GM11168 (cell line): ENCODE measurements around the gene SLC2A13.

ENCODE experiments used
- in situ Hi-C: fragments of 300-500 bp; cut with MboI; formaldehyde crosslinking; loops from one replicate; pipeline ENCODE4 v1.12.0; 2022; ENCODE audit warnings: low sequenced_read_pairs; ENCODE audit not compliant: unreplicated experiment

SLC2A13 gene

DNA sequence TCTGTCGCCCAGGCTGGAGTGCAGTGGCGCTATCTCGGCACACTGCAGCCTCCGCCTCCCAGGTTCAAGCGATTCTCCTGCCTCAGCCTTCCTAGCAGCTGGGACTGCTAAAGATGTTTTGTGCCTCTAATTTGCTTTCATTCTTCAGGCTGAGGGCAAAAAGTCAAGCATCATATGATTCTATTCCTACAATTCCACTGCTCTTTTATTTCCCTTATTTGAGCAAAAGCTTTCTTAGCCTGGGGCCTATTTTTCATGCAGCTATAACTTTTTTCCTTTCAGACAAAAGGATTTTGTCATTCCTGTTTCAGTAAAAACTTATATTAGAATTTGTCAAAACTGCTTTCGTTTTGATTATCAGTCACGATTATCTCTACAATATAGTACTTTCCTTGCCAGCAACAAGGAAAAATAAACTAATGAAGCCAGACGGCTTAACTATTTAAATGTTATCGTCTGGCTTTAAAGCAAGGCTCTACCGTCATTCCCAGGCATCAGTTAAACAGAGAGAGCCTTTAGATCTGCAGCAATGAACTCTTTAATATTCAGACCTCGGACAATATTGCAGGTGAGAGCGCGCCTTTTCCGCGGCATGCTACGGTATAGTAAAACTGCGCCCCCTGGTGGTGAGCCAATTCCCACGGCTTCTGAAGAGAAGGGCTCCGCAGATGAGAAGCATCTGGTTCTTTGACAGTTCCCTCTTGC is 1.4 kb upstream of the SLC2A13 start:
- in situ Hi-C loops: loop anchor here (25.0 kb wide), 1 partner anchor 345 kb away; no protein-coding TSS in a partner anchor

DNA sequence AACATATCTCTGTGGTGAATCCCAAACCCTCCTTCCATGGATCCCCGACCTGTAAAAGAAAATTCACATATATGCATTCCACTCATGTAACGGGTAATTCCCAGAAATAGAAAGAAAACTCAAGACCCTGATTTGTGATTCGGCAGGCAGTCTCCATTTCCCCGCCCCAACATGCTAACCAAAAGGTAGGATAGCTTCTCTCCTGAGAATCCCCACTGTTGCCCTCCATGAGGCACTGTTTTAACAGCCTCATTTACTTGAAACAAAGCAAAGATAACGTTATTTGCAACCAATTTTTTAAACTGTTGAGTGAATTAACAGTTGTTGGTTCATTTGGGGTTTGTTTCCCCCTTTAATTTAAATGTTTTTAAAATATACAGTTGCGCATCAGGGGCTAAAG is 774 bp upstream of the SLC2A13 start:
- in situ Hi-C loops: loop anchor here (25.0 kb wide), 1 partner anchor 344 kb away; no protein-coding TSS in a partner anchor

DNA sequence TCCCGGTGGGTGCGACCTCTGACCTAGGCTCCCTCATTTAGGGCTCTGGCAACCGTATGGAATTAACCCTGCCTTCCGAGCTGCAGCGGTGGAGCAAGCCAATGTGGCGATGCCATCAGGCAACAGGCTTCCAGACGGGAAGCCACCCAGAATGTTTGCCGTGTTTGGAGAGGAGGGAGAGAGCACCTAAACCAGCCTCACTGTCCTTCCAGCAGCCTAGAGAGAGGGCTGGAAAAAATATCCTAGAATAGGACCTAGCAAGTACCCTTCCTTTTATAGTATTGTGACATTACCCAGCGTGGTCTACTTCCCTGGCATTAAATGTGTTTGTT is 287 bp upstream of the SLC2A13 start:
- in situ Hi-C loops: loop anchor here (25.0 kb wide), 1 partner anchor 344 kb away; no protein-coding TSS in a partner anchor

DNA sequence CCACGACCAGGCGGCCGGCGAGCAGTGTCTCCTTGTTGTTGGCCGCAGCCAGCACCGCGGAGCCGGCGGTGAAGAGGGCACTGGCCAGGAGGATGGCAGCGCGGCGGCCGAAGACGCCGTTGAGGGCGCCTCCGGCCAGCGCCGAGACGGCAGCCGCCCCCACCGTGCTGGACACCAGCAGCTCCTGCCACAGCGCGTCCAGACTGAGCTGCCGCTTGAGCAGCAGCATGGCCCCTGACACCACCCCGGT is 691 bp downstream of the SLC2A13 start:
- in situ Hi-C loops: loop anchor here (25.0 kb wide), 1 partner anchor 343 kb away; no protein-coding TSS in a partner anchor

DNA sequence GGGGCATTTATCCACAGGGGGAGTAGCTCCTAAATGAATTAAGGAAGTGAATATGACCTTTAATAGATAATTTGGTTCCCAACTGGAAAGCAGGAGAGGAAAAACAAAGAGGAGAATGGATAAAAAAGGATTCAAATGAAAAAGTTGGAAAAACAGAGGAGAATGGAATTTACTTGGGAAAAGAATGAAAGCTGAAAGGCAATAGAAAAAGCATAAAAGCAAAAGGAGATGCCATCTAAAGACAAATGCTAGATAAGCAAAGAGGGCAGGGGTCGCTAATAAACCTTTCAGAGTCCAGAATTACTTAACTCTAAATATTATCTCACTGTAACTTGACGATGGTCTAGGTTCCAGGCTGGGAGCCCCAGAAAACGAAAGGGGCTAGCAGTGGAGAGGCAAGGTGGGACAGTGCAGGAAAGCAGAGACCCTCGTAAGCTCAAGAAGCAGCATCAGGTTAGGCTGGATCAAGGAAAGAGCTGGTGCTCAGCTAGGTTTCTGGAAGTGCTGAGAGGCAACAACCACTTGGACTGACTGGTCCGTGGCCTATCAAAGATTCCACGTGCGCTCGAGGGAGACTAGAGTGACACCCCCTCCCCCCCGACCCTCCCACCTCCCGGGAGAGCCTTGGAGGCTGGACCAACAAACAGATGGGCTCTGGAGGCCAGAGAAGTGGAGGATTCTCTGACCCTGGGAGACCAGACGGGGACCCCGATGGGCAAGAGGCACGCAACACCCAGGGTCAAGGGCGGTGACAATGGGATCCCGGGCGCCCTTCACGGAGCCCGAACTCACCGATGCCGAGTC is 1.2 kb downstream of the SLC2A13 start:
- in situ Hi-C loops: loop anchor here (25.0 kb wide), 1 partner anchor 342 kb away; no protein-coding TSS in a partner anchor

DNA sequence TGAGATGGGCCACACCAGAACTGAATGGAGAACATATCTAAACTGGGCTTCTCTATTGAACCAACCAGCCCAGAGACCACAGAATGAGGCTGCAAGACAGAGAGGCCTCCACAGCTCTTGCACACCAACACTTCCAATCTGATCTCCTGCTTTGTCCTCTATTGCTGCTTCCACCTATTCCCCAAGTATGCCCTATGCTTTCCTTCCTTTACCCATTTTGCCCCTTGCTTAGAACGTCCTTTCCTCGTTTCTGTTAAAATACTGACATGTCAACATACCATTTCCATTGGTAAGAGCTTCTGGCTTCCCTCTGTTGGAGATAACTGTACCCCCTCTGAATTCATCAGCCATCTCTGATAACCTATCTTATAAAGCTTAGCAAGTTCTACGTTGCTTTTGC is 2.8 kb downstream of the SLC2A13 start:
- in situ Hi-C loops: loop anchor here (25.0 kb wide), 1 partner anchor 341 kb away; no protein-coding TSS in a partner anchor

DNA sequence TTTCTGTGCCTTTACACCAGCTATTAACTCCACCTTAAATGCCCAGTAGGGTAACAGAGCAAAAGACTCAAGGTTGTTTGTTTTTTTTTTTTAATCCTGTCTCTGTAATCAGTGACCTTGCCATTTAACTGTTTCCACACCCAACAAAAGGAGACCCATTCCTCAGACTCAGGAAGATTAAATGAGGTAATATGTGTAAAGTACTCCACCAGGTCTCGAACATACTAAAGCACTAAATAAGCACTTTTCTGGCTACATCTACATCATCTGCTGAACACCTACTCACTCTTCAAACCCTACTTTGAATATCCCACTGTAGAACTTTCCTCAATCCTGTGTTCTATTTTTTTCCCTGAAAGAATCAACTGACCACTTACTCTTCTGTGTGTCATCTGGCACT is 4.1 kb downstream of the SLC2A13 start:
- in situ Hi-C loops: loop anchor here (25.0 kb wide), 1 partner anchor 339 kb away; no protein-coding TSS in a partner anchor

DNA sequence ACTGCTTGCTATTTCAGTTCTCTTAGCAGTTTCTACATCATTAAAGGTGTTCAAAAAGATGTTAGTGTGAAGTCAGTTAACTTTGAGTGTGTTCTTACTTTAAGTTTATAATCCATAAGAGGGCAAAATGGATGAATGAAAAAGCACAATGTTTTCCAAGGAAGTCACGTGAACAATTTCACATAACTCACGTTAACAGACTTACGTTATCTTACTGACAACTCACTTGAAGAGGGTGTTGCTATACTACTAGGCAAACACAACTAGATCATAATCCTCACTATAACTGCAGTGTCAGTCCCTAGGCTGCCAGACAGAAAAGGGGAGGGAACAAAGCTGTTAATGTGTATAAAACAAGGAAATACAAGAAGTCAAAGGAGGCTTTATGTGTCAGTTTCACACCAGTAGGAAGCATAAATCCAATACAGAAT is 6.4 kb downstream of the SLC2A13 start:
- in situ Hi-C loops: no loop called here

DNA sequence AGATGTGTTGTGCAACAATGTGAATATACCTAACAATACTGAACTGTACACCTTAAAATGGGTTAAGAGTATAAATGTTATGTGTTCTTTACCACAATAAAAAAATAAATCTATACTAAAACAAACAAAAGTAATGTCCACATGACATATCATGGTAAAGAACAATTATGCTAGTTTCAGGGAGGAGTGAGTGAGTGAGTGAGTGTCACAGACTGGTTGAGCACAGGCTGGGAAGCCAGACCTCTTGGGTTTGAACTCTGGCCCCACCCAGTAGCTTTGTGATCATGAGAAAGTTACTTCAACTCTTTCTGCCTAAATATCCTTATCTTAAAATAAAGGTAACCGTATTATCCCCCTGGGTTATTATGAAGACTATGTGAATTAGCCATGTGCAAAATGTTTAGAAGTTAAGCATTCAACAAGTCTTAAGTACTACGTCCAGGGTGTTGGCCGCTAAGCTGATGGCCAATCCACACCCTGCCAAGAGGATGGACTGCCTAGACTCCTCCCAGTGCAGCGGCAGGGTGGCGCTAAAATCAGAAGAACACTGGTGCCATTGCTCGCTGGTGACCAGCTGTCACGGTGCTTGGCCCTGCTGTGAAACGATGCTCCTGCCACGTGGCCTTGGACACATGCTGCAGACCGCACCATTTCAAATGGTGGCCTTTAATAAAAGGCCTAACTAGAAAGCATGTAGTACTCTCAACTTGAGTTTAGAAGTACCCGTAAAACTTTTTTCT is 7.3 kb downstream of the SLC2A13 start:
- in situ Hi-C loops: no loop called here

DNA sequence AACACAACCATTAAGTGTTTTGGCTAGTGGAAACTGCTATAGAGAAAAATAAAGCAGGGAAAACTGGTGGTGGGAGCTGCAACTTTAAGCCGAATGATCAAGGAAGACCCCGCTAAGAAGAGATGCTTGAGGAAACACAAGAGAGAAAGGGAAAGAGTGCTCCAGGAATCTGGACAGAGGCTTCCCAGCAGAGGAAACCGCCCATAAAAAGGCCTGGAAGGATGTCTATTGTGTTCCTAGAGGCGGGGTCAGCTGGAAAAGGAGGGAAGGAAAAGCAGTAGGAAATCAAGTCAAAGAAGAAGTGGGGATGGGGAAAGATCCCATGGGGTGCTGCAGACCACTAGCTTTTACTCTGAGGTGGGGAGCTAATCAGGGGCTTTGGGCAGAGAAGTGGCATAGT is 12.4 kb downstream of the SLC2A13 start:
- in situ Hi-C loops: no loop called here

DNA sequence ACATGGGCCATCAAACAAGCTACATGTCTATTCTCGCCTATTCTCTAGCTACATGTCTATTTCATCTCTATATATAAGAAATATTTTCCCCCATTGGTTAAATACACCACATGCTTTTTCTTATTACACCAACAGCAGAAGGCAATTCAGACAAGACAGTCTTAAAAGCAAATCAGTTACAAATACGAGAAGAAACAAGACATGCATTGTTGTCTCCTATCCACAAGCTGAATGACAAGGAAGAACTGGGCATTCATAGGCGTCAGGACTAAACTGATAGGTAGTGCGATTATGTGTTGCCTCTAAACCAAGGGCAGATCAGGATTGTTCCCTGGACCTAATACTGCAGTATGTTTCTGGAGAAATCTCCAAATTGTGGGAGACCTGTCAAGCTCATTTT is 19.4 kb downstream of the SLC2A13 start:
- in situ Hi-C loops: no loop called here

DNA sequence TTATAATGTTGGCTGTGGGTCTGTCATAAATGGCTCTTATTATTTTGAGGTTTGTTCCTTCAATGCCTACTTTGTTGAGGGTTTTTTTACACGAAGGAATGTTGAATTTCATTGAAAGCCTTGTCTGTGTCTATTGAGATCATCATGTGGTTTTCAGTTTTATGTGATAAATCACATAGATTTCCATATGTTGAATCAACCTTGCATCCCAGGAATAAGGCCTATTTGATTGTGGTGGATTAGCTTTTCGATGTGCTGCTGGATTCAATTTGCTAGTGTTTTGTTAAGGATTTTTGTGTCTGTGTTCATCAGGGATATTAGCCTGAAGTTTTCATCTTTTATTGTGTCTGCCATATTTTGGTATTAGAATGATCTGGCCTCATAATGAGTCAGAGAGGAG is 27.6 kb downstream of the SLC2A13 start:
- in situ Hi-C loops: no loop called here

DNA sequence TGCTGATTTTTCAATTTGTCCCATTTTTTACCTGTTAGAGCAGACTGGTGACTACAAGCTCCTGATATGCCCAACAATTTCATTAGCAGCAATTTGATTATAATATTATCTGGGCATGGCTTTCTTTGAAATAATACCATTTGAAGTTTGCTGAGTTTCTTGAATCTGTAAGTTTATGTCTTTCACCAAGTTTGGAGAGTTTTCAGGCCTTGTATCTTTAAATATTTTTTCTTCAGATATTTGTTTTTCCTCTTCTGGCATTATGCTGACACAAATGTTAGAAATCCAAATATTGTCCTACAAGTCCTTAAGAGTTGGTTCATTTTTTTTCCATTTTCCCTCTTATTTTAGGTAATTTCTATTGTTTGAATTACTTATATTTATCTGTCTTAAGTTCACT is 30.4 kb downstream of the SLC2A13 start:
- in situ Hi-C loops: no loop called here

DNA sequence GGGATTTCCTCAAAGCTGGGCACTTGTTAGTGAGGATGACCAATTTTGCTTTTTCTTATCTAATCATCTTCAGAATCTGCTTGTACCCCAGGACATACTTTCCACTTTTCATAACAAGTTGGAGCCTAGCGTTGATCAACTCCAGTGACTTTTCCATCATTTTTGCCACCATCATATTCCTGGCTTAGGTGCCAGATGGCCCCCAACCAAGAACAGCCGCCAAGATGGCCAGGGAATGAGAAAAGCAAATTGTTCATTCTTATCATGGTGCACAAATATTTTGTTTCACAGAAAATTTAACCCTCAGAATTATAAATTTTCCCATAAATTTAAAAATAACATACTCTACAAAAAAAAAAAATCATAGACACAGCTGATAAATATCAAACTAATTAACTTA is 37.5 kb downstream of the SLC2A13 start:
- in situ Hi-C loops: no loop called here

DNA sequence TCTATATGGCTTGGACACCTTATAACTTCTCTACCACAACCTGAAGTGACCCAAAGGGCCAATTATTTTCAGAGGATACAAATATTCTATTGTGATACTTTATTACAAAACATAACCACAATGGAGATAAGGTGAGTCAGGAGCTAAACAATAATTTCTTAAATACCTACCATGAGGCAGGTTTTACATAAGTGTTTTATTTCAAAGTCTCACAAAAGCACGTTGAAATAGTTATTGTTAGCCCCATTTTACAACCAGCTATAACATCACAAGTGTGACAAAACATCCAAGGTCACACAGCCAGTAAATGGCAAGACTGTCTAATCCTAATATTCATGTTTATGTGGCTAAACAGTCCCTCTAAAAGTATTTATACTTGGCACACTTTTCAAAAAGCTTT is 40.2 kb downstream of the SLC2A13 start:
- in situ Hi-C loops: no loop called here

DNA sequence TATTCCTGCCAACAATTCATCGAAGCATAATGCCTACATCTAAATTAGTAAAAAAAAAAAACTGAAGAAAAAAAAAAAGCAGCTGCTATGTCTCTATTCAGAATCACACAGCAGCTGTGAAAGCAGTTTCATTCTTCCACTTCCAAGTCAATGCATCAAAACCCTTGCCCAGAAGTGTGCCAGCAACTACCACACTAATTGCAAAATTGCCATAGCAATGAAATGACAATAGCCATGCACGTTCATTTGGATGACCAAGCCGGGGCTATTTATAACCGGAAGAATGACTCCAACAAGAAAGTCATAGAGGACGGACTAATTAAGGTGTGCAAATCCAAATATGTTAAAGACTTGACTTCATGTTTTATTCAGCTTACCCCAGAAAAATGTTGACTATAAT is 42.5 kb downstream of the SLC2A13 start:
- in situ Hi-C loops: no loop called here

DNA sequence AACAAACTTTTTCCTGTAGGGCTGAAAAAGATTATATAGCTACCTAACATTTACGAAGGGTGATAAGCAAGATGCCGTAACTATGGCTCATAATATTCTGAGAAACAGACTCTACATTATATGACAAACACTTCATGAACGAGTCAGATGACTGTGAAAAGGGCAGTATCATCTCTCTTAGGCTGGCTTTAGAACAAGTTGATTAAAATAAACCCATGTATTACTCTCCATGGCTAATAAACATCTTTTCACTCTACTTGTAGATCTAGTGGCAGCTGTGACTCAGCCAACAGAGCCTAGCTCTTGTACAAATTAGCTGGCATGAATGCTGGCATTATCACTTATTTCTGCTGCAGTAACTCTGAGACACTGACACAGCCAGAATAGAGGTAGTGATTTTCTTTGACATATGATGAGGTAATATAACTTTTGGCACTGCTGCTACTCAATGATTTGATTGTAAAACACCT is 47.1 kb downstream of the SLC2A13 start:
- in situ Hi-C loops: no loop called here

DNA sequence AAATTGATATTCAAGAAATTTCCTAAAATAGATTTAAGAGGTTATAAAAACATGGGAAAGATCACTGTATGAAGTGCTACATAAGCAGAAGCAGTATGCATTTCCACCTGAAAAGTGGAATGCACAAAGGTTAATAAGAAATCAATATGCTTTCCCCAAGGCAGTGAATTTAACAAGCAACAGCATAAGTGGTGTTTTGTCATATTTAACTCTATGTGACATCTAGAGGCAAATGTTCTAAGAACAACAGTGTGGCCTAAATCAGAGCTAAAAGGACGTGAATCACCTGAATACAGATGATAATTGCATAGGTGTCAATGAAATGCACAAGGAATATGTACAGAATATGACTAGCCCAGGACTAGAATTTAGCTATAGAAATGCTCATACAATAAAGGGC is 49.5 kb downstream of the SLC2A13 start:
- in situ Hi-C loops: no loop called here

DNA sequence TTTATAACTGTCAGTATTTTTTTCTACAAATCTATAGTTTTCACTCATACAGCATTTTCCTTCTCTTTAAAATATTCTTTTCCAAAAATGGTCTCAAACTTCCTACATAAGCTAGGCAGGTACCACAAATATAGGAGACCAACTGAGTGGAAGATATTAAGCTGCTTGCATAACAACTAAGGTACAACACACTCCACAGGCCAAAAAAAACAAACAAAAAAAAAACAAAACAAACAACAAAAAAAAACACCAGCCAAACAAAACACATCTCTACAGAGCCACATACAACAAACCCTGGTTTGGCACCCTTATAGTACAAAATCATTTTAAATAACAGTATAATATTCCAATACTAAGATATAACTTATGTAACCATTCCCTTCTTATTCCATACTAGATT is 50.1 kb downstream of the SLC2A13 start:
- in situ Hi-C loops: no loop called here

DNA sequence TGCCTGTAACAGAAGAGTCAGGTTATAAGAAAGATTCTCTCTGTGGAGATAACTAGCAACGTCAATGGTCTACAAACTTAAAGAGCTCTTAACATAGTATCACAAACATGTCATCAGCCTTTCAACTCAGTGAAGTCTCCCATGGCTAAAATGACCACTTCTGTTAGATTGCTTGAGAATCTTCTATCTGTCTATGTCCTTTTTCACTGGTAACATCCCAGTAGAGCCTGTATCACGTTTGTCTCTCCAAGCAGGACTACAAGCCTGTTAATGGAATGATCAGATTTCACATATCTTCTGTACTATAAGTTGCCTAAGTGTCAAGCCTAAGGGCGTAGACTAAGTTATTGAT is 50.7 kb downstream of the SLC2A13 start:
- in situ Hi-C loops: no loop called here
